ENCODE measurements around the gene GNAZ.

GNAZ gene

GRCh38 chr22:23094695-23095681 is 24.7 kb downstream of the GNAZ start:
- no peak for DNase-seq

- DNase-seq = no peak
Observed at GRCh38 chr22:23095733-23096342, 25.5 kb downstream of the GNAZ start.

GRCh38 chr22:23097412-23098229 is 27.3 kb downstream of the GNAZ start:
- no peak for DNase-seq

DNA sequence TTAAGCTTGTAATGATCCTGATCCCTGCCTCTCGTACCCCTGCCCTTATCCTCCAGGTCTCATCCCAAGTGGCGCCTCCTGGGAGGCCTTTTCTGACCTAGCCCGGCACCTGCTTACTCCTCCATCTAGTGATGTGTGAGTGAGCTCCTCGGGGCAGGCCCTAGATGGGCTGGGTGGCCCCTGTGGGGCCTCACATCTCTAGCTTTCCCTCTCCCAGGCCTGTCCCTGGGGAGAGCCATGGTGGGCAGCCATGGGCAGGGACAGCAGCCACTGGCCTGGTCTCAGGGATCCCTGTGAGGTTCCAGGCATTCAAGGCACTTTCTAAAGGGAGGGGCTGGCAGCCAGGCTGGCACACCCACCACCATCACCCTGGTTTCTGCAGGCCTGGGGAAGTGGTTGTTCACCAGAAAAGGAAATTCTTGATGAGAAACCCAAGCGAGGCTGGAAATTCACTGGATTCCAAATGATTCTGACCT is 27.9 kb downstream of the GNAZ start:
- DNase-seq = no peak

DNA sequence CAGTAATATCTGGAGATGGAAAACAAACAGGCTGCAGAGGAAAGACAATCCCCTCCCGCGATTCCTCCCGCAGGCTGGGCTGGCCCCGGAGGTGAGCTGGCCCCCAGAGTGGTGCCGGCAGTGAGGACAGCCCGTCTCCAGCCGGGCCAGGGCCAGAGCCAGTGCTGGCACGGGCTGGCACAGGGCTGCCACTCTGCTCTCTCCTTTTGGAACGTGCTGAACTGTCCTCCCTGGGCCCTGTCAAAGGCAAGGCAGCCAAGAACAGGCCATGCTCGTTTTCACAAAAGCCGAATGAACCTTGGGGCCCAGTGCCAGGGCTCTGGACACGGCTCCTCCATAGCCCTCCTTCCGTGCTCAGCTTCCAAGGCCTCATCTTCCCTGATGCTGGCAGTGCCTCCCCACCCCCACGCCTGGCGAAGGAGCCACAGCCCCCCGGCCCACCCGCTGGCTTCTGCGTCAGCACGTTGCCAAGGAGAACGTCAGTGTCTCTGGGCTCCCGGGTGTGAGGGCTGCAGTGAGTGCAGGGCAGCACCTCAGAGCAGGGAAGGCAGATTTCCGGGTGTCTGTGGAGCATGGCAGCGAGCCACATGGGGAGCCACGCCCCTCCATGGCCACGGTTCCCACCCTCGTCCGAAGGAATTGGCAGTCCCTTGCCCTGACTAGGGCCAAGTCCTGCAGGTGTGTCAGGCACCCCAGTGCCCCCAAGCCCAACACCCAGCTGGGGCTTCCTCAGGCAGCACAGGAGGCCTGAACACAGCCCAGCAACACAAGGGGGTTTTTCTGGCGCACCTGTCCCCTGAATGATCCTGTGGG is 28.6 kb downstream of the GNAZ start:
- no peak for DNase-seq

- DNase-seq = no peak
Observed at GRCh38 chr22:23099531-23099804, 29.1 kb downstream of the GNAZ start.

DNA sequence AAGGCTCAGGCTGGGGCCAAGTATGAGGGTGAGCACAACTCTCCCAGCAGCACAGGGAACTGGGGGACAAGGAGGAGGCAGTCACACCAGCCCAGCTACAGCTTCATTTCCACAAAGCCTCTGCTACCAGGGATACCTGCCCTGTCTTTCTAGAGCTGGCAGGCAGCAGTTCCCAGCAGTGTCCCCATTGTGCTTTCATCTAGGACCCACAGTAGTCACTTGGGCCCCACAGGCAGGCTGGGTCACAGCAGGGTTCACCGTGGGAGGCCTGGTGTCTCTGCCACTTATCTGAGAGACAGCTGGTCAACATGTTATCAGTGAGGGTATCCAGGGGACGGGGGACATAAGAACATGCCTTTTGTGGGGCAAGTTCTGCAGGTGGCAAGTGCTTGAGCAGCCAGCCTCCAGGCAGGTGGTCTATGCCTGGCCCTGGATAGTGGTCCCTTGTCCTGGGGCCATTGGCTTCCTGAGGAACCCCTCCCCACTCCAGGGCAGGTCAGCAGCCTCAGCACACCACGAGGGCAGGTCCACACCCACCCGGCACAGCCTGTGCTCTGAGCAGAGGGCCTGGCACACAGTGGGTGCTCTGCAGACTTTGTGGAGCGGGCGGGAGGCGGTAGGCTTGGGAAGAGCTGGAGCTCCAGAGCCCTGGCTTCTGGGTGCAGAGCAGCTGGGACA is 29.9 kb downstream of the GNAZ start:
- DNase-seq = no peak

- DNase-seq = no peak
Observed at GRCh38 chr22:23101524-23101923, 31.2 kb downstream of the GNAZ start.

GRCh38 chr22:23102002-23102655 is 31.8 kb downstream of the GNAZ start:
- DNase-seq = no peak

DNA sequence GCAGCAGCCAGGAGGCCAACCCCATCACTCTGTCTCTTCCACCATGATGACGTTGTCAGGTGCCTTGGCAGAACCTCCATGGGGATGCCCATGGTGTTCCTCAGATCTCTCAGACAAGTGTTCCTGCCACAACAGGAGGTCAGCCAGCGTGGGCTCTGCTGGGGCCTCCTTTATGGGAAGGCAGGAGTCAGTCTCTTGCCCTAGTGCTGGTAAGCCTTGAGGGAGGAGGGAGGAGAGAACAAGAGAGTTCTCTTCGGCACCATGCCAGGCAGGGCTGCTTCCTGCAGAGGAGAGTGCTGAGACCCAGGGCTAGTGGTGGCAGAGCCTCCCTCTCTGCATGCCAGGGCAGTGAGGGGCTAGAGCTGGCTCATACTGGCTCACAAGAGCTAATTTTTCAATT is 32.5 kb downstream of the GNAZ start:
- no peak for DNase-seq

DNA sequence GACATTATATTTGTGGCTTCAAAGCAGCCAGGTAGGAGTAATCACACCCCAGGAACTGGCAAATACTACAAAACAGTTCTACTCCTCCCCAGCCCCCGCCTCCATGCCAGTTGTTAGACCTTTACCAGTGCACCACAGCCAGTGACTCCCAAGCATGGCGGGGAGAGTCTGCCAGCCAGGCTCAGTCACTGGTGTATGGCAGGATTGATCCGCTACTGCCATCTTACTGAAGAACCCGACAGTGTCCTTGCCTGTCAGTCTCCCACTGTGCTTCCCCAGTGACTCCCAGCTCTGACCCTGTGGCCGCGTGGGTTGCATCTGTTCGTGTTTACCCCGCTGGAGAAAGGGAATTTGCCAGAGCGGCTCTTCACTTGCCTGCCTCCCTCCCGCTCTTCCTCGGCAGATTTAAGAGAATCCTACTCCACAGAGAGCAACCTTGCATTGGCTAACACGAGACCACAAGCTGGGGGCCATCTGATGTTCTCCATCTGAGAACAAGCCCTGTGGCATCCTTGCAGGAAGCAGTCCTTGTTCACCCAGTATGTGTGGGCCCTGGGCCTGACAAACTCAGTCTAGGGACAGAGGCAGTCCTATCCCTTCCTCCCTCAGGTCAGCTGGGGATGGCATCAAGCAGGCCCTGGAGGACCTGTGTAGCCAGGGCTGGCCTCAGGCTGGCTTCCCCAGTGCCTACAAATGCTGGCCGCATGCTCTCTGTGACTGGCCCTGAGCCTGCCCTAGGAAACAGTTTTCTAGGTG is 33.1 kb downstream of the GNAZ start:
- DNase-seq = no peak

GRCh38 chr22:23104187-23104971 is 34.1 kb downstream of the GNAZ start:
- DNase-seq = no peak

GRCh38 chr22:23105304-23105703 is 35.0 kb downstream of the GNAZ start:
- DNase-seq = no peak

DNA sequence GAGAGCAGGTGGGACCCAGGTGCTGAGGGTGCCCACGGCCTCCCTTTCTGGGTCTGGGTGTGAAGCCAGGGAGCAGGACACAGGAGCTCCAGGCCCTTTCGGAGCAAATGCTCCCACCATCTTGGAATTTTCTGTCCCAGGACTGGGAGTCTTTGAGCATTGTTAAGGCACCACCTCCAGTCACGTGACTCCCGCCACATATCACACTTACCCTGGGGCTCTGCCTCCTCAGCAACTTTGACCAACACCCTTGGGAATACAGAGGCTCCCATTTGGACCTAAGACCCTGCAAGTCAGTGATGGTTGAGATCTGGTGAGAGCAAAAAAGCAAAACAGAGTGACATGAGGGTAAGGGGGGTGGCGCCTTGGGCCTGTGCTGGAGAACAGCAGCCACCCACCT is 35.6 kb downstream of the GNAZ start:
- DNase-seq = no peak

DNA sequence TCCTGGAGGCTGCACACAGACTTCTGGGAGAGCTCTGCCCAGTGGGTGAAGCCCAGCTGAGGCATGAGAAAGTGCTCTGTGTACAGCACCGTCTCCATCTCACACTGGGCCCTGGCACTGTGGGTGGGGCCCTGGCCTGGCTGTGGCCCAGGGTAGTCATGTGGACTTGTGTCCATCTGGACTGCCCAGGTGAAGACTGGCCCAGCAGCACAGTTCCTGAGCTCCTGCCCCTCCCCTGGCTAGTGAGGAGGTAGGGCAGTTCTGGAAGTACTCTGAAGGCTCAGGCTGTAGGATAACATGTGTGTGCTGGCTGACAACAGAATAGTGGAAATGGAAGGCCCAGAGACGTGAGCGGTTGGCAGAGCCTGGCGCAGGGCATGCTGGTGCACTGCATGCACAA is 36.0 kb downstream of the GNAZ start:
- no peak for DNase-seq

DNA sequence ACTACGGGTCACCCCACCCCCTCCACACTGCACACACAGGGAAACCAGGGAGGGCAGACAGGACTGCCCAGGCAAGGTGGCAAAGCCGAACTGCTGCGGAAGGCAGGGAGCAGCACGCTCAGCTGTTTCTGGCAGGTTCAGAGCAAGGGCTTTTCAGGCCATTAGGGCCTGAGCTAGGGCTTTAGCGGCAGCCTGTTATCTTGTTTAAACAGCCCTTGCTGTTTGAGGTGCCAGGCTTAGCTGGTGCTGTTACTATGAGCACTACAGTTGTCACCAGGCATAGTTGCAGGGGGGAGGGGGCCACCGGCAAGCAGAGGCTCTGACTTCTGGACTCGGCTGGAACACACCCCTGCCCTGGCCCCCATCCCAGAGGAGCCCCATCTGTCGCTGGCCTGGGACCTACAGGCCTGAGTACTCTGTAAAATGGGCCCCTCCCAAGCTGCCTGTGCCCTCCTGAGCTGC is 36.6 kb downstream of the GNAZ start:
- no peak for DNase-seq

DNA sequence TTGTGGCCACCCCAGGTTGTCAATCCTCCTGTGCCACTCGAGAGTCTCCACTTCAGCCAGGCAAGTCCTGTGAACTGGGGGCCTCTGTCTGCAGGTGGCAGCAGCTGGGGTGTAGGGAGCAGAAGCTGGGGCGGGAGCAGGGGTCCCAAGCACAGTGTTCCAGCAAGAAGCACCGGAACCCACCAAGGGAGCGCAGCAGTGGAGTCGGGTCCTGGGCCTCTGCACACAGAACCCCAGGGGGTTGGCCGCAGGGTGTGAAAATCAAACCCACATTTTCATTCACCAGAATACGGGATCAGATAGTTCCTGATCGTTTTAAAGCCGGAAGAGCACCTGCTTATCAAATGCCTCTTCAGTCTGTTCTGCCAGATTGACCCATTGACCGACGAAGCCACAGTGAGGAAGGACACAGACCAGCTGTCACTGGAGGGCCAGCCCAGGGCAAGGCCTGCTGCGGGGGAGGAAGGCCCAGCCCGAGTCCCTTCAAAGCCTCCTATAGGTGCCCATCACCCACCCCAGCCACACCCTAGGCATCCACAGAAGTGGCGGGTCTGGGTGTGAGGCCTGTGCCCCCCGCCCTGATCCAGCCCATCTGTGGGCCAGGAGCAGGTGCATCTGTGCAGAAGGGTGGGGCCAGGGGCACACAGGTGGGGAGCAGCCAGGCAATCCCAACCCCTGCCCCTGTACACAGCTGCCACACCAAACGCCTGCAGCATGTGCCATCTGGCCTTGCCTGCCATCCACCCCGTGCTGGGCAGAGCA is 37.3 kb downstream of the GNAZ start:
- DNase-seq = no peak

DNA sequence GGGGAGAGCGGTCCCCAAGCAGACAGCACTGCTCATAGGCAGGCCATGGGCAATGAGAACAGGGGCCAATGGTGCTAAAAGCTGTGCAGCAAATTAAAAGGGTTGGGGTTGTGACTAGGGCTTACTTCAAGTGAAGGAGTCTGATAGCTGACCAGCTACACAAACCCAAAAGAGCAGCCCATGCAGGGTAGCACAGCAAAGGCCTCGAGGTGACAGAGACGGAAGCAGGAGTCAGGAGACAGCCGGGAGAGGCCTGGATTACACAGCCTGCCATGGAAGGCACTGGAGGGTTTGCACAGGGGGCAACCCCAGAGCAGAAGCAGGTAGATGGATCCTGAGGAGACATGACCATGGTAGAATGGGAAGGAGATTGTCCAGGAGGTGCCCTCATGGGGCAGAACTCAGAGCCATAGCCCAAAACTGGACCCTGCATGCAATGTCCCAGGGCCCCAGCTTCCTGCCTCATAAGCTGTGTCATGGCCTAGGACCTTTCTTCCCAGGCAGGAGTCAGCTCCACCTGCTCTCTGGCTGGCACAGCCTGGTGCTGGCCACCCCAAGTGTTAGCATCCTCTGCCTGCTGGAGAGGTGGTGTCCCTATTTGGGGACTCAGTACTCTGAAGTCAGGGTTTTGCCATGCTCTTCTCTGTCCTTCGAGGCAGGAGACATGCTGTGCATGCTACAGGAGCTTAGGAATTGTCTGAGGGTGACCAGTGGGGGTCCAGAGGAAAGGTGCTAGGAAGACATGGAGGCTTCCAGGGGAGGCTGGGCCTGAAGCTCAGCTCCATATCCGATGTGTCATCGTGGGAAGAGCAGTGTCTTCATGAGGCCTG is 38.1 kb downstream of the GNAZ start:
- DNase-seq = no peak

Data from stimulated activated CD4-positive, alpha-beta T cell treated with anti-CD3 and anti-CD28 coated beads, Interleukin-4, amount 100 ng/mL, for 24 hours (primary cell).